Measurements from ENCODE around the gene PCSK5.
"Not testable (repeated sequence)": the region's sequence is repeated elsewhere in the genome, so short reads cannot be mapped to it uniquely, and the experiment has no call there.

PCSK5 gene

GRCh38 chr9:76247426-76247825, 357.0 kb downstream of the PCSK5 start:
- no peak for DNase-seq (ENCODE audit: low read depth in 3 of 3)

DNA sequence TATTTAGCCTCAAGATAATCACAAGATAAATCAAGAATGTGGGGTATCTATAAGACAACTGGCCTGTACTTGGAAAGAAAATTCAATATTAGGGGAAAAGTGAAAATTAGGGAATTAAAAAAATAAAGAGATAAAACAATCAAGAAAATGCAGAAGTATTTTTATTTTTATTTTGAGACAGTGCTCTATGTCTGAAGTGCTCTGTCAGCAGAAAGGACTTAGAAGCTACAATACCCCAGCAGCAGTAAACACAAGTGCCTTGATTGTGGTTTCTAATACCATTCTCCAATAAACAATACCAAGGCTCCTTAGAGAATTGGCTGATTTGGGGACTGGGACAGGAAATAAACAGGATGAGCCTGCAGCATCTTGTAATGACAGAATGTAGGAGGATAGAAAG, 358.8 kb downstream of the PCSK5 start:
- no peak for DNase-seq (ENCODE audit: low read depth in 3 of 3)

GRCh38 chr9:76255781-76256455, 365.4 kb downstream of the PCSK5 start:
- no peak for DNase-seq (ENCODE audit: low read depth in 3 of 3)

GRCh38 chr9:76257311-76257710, 366.8 kb downstream of the PCSK5 start:
- no peak for DNase-seq (ENCODE audit: low read depth in 3 of 3)

DNA sequence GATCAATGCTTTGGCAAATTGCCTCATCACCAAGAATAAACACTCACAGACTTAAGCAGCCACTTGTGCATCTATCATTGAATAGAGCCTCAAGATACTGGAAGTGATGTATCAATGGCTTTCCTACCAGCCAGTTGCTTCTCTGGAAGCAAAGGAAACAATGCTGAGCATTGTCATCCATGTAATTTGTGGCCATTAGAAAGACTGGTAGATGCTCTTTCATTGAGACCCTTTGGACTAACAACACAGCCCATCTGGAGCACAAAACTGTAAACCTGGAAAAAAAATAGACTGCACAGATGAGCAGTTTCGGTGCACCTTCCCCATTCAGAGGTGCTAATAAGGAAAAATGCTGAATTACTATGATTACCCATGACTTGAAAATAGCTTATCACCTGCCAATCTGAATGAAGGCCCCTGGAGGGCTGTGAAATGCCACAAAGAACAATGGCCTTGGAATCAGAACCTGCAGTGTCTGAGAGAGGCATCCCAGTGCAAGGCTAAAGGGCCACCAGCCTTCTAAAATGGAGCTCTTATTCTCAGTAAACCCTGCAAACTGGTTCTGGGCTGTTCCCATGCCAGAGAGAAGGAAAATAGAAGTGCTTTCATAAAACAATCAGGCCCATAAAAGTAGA, 376.3 kb downstream of the PCSK5 start:
- no peak for DNase-seq (ENCODE audit: low read depth in 3 of 3)

- DNase-seq (ENCODE audit: low read depth in 3 of 3), result no peak
Measured at GRCh38 chr9:76267284-76267652, 376.8 kb downstream of the PCSK5 start.

DNA sequence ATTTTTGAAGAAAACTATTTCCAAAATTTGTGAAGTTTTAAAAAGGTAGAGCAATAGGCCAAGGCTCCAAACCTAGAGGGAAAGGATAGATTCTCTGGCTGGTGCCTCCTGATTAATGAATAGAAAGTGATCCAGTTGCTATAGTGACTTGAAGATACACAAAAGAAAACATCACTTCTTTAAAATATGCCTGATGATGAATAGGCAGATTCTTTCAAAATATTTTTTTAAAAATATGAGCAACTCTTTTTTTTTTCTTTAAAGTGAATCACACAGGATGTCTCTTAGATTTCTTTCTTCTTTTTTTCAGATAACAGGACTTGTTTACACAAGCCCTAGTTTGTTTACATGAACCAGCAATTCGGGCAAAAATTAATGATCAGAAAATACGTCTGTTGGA, 379.3 kb downstream of the PCSK5 start:
- DNase-seq (ENCODE audit: low read depth in 3 of 3), result no peak

- DNase-seq (ENCODE audit: low read depth in 3 of 3), result no peak
Measured at GRCh38 chr9:76271755-76272154, 381.3 kb downstream of the PCSK5 start.

GRCh38 chr9:76289042-76289441, 398.6 kb downstream of the PCSK5 start:
- DNase-seq (ENCODE audit: low read depth in 3 of 3), result no peak

DNA sequence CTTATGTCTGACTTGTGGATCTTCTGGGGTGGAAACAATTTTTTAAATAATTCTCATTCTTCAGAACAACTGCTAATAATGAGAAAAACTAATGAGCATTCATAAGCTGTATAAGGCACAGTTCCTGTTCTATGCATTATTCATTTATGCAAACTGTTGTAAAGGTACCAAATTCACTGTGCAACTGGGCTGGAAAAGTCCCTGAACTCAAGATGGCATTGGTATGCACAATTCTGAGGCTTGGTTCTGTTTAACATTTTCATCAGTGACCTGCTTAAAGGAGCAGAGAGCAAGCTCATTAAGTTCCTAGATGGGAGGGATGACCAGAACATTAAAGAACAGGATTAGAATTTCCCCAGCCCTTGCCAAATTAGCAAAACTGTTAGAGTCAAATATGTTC, 399.2 kb downstream of the PCSK5 start:
- no peak for DNase-seq (ENCODE audit: low read depth in 3 of 3)

DNA sequence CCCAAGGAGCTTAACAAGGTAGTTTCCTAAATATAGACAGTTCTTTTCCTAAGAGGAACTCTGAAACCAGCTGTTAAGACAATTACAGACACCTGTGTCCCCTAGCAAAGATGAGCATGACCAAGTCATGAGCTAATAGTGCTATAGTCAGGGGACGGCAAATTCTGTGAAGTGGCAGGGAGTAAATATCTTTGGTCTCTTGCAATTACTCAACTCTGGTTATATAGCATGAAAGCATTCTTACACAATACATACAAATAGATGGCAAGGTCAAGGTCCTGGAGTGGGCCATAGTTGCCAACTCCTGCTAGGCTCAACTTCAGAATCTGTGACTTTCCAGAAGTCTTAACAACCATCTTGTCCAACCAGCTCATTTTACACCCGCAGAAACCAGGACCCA, 400.1 kb downstream of the PCSK5 start:
- no peak for DNase-seq (ENCODE audit: low read depth in 3 of 3)

- DNase-seq (ENCODE audit: low read depth in 3 of 3), result no peak
Measured at GRCh38 chr9:76292246-76292645, 401.8 kb downstream of the PCSK5 start.

- no peak for DNase-seq (ENCODE audit: low read depth in 3 of 3)
Measured at GRCh38 chr9:76292658-76293057, 402.2 kb downstream of the PCSK5 start.

- DNase-seq (ENCODE audit: low read depth in 3 of 3), result no peak
Measured at GRCh38 chr9:76294301-76294700, 403.8 kb downstream of the PCSK5 start.

GRCh38 chr9:76296561-76297310, 406.3 kb downstream of the PCSK5 start:
- no peak for DNase-seq (ENCODE audit: low read depth in 3 of 3)

DNA sequence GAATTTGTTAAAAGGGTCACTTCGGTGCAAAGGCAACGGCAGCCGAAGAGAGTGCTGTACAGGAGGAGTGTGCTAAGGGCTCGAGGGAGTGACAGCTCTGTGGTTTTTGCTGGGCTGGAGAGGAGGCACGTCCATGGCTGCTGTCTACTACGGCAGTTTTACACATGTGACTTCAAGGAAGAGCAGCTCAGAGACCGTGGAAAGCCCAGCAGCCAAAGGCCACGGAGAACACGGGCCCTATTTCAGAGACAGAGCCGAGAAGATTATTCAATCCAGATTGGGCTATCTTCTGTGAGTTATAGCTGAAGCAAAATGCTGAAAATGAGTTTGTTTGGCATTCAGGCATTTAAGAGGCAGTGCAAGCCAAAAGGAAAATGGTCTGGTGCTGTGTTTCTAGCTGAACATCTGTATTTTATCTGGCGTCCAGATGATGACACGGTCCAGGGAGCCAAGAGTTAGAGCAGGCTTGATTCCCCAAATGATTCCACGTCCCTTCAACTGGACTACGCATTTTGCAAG, 407.3 kb downstream of the PCSK5 start:
- DNase-seq (ENCODE audit: low read depth in 3 of 3), result no peak

DNA sequence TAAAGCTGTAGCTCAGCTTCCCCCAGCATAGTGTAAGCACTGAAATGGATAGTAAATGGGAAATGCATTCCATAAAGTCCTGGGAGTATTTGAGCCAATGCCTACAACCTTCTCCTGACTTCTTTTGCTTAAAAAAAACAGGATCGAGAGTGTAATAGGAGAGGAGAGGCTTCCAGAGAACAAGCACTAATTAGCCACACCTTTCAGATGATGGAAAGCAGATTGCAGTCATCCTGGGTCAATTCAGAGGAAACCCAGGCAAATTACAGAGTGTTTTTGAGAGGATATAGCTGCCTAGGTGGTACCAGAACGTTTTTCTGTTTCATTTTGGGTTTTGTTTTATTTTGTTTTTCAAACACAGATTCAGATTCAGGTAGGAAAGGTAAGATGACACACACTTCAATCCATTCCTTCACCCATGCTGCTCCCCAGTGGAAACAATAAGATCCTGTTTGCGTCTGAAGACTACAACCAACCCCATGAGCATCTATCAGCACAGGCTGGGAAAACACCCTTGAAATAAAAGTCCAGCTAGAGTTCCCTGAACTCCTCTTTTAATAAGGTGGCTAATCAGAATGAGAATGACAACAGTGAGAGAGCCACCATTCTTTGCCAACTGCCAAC, 408.2 kb downstream of the PCSK5 start:
- no peak for DNase-seq (ENCODE audit: low read depth in 3 of 3)

GRCh38 chr9:76302543-76302942, 412.1 kb downstream of the PCSK5 start:
- DNase-seq (ENCODE audit: low read depth in 3 of 3), result no peak

GRCh38 chr9:76302947-76303550, 412.6 kb downstream of the PCSK5 start:
- no peak for DNase-seq (ENCODE audit: low read depth in 3 of 3)

DNA sequence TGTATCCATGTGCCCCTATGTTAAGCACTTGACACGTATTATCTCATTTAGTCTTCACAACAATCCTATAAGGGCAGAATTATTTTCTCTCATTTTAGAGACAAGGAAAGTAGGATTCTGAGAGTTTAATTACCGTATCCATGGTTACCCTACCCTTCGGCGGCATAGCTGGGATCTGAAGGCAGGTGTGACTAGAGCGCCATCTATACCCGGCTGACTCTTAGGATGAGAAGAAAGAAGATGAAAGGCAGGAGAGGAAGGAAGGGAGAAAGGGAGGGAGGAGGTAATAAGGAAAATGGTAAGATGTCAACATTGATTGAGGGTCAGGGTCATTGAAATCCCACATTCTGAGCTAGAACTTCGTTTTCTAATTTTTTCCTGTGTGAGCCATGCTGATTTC, 416.6 kb downstream of the PCSK5 start:
- DNase-seq (ENCODE audit: low read depth in 3 of 3), result not testable (repeated sequence)

- DNase-seq (ENCODE audit: low read depth in 3 of 3), result no peak
Measured at GRCh38 chr9:76310577-76310976, 420.1 kb downstream of the PCSK5 start.

DNA sequence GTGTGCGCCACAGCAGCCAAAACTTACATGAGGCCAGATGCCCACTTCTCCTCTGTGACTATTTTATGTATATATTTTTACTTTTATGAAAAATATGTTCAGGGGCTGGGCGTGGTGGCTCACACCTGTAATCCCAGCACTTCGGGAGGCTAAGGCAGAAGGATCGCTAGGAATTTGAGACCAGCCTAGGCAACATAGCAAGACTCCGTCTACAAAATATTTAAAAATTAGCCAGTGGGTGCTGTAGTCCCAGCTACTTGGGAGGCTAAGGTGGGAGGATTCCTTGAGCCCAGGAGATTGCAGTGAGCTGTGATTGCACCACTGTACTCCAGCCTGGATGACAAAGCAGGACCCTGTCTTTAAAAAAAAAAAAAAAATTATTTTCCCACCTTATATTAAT, 420.5 kb downstream of the PCSK5 start:
- no peak for DNase-seq (ENCODE audit: low read depth in 3 of 3)

Data from stimulated activated CD4-positive, alpha-beta T cell treated with anti-CD3 and anti-CD28 coated beads, TNF-alpha, amount 100 ng/mL, for 4 hours (primary cell).